Panc1 (cell line): ENCODE data around the gene SIPA1L2. TPM values are rescaled to one million over a fixed set of nuclear protein-coding genes. Genes with fewer than 3 reads are reported as not detected.

Experiments used
- ATAC-seq: fragments of 200-7000 bp; cut with Tn5 transposase; 2 replicates; pipeline ENCODE4 v1.9.1; 2020; ENCODE audit warnings: mild to moderate bottlenecking, moderate library complexity
- BruUV-seq: library from RNA; stranded (reverse); fragments of 400-500 nt; replicated peaks from 2 replicates; lab custom pipeline; 2021; lab: Mats Ljungman, UMichigan
- CTCF ChIA-PET: fragments of 300-600 bp; sonication (Branson Sonifier 250); formaldehyde crosslinking; loops from one replicate; lab custom pipeline; 2022; ENCODE audit warnings: antibody characterized with exemption; lab: Charles Lee
- POLR2A ChIA-PET: fragments of 300-600 bp; sonication (Branson Sonifier 250); formaldehyde crosslinking; loops from one replicate; lab custom pipeline; 2022; ENCODE audit warnings: antibody characterized with exemption; lab: Charles Lee
- DNase-seq: peaks from one replicate; pipeline ENCODE4 v3.0.0-alpha.2; 2010; ENCODE audit warnings: low read depth, low spot score
- H3K27ac ChIP-seq: 2 replicates; pipeline ENCODE4 v1.5.1; 2011; ENCODE audit warnings: mild to moderate bottlenecking, low read length, inconsistent platforms
- H3K27me3 ChIP-seq: fragments of 200-500 bp; sonication (Bioruptor generic); 2 replicates; pipeline ENCODE4 v1.6.0; 2014; ENCODE audit warnings: low read length, inconsistent platforms; ENCODE audit not compliant: control insufficient read depth, insufficient read depth
- H3K36me3 ChIP-seq: fragments of 200-500 bp; sonication (Bioruptor generic); 2 replicates; pipeline ENCODE4 v1.5.1; 2014; ENCODE audit warnings: inconsistent platforms, mild to moderate bottlenecking, low read length, moderate library complexity; ENCODE audit not compliant: control insufficient read depth, insufficient read depth
- H3K4me1 ChIP-seq: 2 replicates; pipeline ENCODE4 v1.5.1; 2011; ENCODE audit warnings: inconsistent platforms, mild to moderate bottlenecking, low read length, moderate library complexity; ENCODE audit not compliant: control insufficient read depth, insufficient read depth
- H3K4me3 ChIP-seq, 2 experiments: 2 replicates each; pipeline ENCODE4 v1.5.1; 2011 to 2012; ENCODE audit warnings: low read depth in 2 of 2, low read length in 2 of 2, mild to moderate bottlenecking in 2 of 2, inconsistent platforms in 1 of 2, moderate library complexity in 1 of 2
- H3K9me3 ChIP-seq: fragments of 200-500 bp; sonication (Bioruptor generic); 2 replicates; pipeline ENCODE4 v1.5.1; 2014; ENCODE audit warnings: low read depth, mild to moderate bottlenecking, inconsistent platforms, low read length, moderate library complexity; ENCODE audit not compliant: control insufficient read depth, insufficient read depth
- CTCF ChIP-seq: fragments of 450-650 bp; IDR thresholded peaks from 2 replicates; pipeline ENCODE4 v1.5.1; 2017; ENCODE audit warnings: mild to moderate bottlenecking
- POLR2AphosphoS5 ChIP-seq: IDR thresholded peaks from 2 replicates; pipeline ENCODE4 v1.6.1; 2012; ENCODE audit warnings: mild to moderate bottlenecking, low read depth, low read length, moderate library complexity
- REST ChIP-seq, 2 experiments: IDR thresholded peaks; 2 replicates each; pipeline ENCODE4 v1.6.1; 2011 to 2012; ENCODE audit warnings: low read depth in 2 of 2, control low read depth in 1 of 2, low read length in 1 of 2, mild to moderate bottlenecking in 1 of 2, moderate library complexity in 1 of 2; ENCODE audit not compliant: insufficient read depth in 1 of 2
- SIN3A ChIP-seq: IDR thresholded peaks from 2 replicates; pipeline ENCODE4 v1.6.1; 2012; ENCODE audit warnings: low read depth, mild to moderate bottlenecking, low read length, moderate library complexity, borderline replicate concordance; ENCODE audit not compliant: insufficient read depth
- TCF7L2 ChIP-seq: IDR thresholded peaks from 2 replicates; pipeline ENCODE4 v1.6.1; 2011; ENCODE audit warnings: mild to moderate bottlenecking, low read depth, low read length, inconsistent platforms
- in situ Hi-C: cut with HindIII; loops from 2 replicates; pipeline ENCODE4 v1.10.0; 2016; ENCODE audit warnings: low sequenced_read_pairs, low pct_unique_long_range_greater_than_20kb
- intact Hi-C: fragments of 100-400 bp; cut with micrococcal nuclease; formaldehyde crosslinking; loops from one replicate; pipeline ENCODE4 v1.10.0; 2022; ENCODE audit not compliant: unreplicated experiment
- total RNA-seq: library from RNA; stranded (reverse); gene quantifications from one replicate; pipeline ENCODE4 v1.2.1, GENCODE V29; 2021; ENCODE audit not compliant: unreplicated experiment

The SIPA1L2 gene
- total RNA-seq, 1 experiment from 2014 or later = 5.2 TPM

DNA sequence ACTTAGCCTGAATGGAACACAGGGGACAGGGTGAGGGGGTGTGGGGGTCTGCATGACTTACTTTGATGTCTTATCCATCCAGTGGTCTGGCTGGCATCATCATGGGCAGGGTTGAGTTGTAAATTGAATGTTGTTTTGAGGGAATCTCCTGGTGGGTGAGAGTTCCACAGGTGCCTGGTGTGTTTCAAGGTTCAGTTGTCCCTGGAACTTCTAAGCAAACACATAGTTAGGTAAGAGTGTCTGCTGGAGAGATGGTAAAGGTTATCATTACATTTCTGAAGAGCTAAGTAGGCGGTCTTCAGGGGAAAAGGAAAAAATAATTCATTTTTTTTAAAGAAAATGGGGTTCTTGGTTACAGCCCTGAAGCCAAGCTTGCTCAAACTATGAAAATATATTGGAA is 46.0 kb upstream of the SIPA1L2 start:
- CTCF ChIA-PET = no interaction called here

GRCh38 chr1:232675260-232675659 is 45.3 kb upstream of the SIPA1L2 start:
- CTCF ChIA-PET = no interaction called here
- intact Hi-C loops = no loop called here
- no peaks in the 10 kb centered on the region for H3K9me3 ChIP-seq
- in situ Hi-C loops = no loop called here
- no peak overlapping the region for H3K4me3 ChIP-seq
- DNase-seq (no peak), ATAC-seq (no peak)
- H3K4me1 ChIP-seq = no peaks in the 10 kb centered on the region
- H3K27me3 ChIP-seq = no peaks in the 10 kb centered on the region
- no peak overlapping the region for H3K27ac ChIP-seq
- TF ChIP-seq TCF7L2 (no peak), SIN3A (no peak), POLR2AphosphoS5 (no peak), REST (IDR thresholded peaks at IDR 0.05; ENCODE audit: insufficient read depth in 1 of 2, low read depth in 2 of 2, low read length in 1 of 2) (no peak), CTCF (no peak)
- POLR2A ChIA-PET = no interaction called here
- BruUV-seq = no TSS peak
- H3K36me3 ChIP-seq = no peaks in the 10 kb centered on the region

More for the DNA sequence above, 46.0 kb upstream of the SIPA1L2 start:
- DNase-seq (no peak), ATAC-seq (no peak)
- Histone ChIP-seq H3K27me3 (no peaks in the 10 kb centered on the region), H3K4me1 (no peaks in the 10 kb centered on the region), H3K9me3 (no peaks in the 10 kb centered on the region), H3K4me3 (no peak overlapping the region), H3K27ac (no peak overlapping the region), H3K36me3 (no peaks in the 10 kb centered on the region)
- TF ChIP-seq POLR2AphosphoS5 = no peak
- TF ChIP-seq TCF7L2 = no peak
- no peak for TF ChIP-seq SIN3A
- no peak for TF ChIP-seq CTCF
- TF ChIP-seq REST (IDR thresholded peaks at IDR 0.05; ENCODE audit: insufficient read depth in 1 of 2, low read depth in 2 of 2, low read length in 1 of 2) = no peak
- intact Hi-C loops = no loop called here
- in situ Hi-C loops = no loop called here
- no TSS peak for BruUV-seq
- POLR2A ChIA-PET = no interaction called here
